Measurements from ENCODE around the gene NELFCD. TPM values are rescaled to one million over a fixed set of nuclear protein-coding genes. Genes with fewer than 3 reads are reported as not detected.

Gene NELFCD
- total and polyA plus RNA-seq, 10 of the 15 experiments (the other 5 are each of a cell fraction or from before 2014, with no cell fraction given), result 8.9 to 109 (median 82.9) TPM

GRCh38 chr20:59004763-59005522 is 23.9 kb downstream of the NELFCD start (continued):
- TF ChIP-seq ETV6 (conservative IDR thresholded peaks at IDR 0.05 in 1 of 2, IDR thresholded peaks at IDR 0.05 in 1 of 2; ENCODE audit: borderline replicate concordance in 1 of 2, low read depth in 1 of 2) (peak in 1 of 2 experiments; percentile 78; a peak in 2 of 4 replicates), NR2C2 (IDR thresholded peaks at IDR 0.05; ENCODE audit: borderline replicate concordance, control insufficient read depth, insufficient read length, low read depth) (no peak), SMC3 (IDR thresholded peaks at IDR 0.05; ENCODE audit: borderline replicate concordance, low read length) (peak; percentile 19; the same call in 1 of the 2 replicates), JUNB (IDR thresholded peaks at IDR 0.05) (no peak), TCF3 (IDR thresholded peaks at IDR 0.05; ENCODE audit: borderline replicate concordance, insufficient read depth, low read depth, low read length) (peak; percentile 86), ZNF24 (IDR thresholded peaks at IDR 0.05) (no peak), SIX5 (IDR thresholded peaks at IDR 0.05; ENCODE audit: low read depth, low read length, severe bottlenecking) (no peak), USF2 (IDR thresholded peaks at IDR 0.05; ENCODE audit: borderline replicate concordance, low read depth, low read length) (peak; percentile 4; the same call in 1 of the 2 replicates), SMAD1 (IDR thresholded peaks at IDR 0.05; ENCODE audit: low read depth, partially characterized antibody) (peak; percentile 60), ZNF687 (IDR thresholded peaks at IDR 0.05) (no peak), WRNIP1 (IDR thresholded peaks at IDR 0.05; ENCODE audit: borderline replicate concordance, low read depth, low read length) (no peak), RB1 (IDR thresholded peaks at IDR 0.05; ENCODE audit: borderline replicate concordance) (no peak), TARDBP (IDR thresholded peaks at IDR 0.05; ENCODE audit: borderline replicate concordance) (peak; percentile 40; the same call in 1 of the 2 replicates), DPF2 (IDR thresholded peaks at IDR 0.05) (peak; percentile 98), TCF12 (IDR thresholded peaks at IDR 0.05; ENCODE audit: low read depth, low read length) (peak; percentile 90)
- TF ChIP-seq, protein P1, sequence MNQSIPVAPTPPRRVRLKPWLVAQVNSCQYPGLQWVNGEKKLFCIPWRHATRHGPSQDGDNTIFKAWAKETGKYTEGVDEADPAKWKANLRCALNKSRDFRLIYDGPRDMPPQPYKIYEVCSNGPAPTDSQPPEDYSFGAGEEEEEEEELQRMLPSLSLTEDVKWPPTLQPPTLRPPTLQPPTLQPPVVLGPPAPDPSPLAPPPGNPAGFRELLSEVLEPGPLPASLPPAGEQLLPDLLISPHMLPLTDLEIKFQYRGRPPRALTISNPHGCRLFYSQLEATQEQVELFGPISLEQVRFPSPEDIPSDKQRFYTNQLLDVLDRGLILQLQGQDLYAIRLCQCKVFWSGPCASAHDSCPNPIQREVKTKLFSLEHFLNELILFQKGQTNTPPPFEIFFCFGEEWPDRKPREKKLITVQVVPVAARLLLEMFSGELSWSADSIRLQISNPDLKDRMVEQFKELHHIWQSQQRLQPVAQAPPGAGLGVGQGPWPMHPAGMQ (IDR thresholded peaks at IDR 0.05; ENCODE audit: borderline replicate concordance), result no peak; the same call in 1 of the 2 replicates
- TF ChIP-seq, protein P2, sequence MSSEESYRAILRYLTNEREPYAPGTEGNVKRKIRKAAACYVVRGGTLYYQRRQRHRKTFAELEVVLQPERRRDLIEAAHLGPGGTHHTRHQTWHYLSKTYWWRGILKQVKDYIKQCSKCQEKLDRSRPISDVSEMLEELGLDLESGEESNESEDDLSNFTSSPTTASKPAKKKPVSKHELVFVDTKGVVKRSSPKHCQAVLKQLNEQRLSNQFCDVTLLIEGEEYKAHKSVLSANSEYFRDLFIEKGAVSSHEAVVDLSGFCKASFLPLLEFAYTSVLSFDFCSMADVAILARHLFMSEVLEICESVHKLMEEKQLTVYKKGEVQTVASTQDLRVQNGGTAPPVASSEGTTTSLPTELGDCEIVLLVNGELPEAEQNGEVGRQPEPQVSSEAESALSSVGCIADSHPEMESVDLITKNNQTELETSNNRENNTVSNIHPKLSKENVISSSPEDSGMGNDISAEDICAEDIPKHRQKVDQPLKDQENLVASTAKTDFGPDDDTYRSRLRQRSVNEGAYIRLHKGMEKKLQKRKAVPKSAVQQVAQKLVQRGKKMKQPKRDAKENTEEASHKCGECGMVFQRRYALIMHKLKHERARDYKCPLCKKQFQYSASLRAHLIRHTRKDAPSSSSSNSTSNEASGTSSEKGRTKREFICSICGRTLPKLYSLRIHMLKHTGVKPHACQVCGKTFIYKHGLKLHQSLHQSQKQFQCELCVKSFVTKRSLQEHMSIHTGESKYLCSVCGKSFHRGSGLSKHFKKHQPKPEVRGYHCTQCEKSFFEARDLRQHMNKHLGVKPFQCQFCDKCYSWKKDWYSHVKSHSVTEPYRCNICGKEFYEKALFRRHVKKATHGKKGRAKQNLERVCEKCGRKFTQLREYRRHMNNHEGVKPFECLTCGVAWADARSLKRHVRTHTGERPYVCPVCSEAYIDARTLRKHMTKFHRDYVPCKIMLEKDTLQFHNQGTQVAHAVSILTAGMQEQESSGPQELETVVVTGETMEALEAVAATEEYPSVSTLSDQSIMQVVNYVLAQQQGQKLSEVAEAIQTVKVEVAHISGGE (CRISPR knock-in tag; IDR thresholded peaks at IDR 0.05), result no peak
